ENCODE results near the gene AOC3.

- TF ChIP-seq, protein P1, sequence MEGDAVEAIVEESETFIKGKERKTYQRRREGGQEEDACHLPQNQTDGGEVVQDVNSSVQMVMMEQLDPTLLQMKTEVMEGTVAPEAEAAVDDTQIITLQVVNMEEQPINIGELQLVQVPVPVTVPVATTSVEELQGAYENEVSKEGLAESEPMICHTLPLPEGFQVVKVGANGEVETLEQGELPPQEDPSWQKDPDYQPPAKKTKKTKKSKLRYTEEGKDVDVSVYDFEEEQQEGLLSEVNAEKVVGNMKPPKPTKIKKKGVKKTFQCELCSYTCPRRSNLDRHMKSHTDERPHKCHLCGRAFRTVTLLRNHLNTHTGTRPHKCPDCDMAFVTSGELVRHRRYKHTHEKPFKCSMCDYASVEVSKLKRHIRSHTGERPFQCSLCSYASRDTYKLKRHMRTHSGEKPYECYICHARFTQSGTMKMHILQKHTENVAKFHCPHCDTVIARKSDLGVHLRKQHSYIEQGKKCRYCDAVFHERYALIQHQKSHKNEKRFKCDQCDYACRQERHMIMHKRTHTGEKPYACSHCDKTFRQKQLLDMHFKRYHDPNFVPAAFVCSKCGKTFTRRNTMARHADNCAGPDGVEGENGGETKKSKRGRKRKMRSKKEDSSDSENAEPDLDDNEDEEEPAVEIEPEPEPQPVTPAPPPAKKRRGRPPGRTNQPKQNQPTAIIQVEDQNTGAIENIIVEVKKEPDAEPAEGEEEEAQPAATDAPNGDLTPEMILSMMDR (conservative IDR thresholded peaks at IDR 0.05; ENCODE audit: low read depth, low read length) = peak; percentile 66
- no peak for TF ChIP-seq EZH2 (IDR thresholded peaks at IDR 0.05; ENCODE audit: borderline replicate concordance, low read depth, low read length, poor library complexity, severe bottlenecking)
Measured at GRCh38 chr17:42819939-42820535, 31.0 kb upstream of the AOC3 start.
